ENCODE results near the gene EYS. TPM values are rescaled to one million over a fixed set of nuclear protein-coding genes. Genes with fewer than 3 reads are reported as not detected.

Gene EYS
- total RNA-seq, 1 experiment from 2014 or later = not detected

- Mint-ChIP-seq H3K36me3 (ENCODE audit: insufficient read depth in 1 of 3, low read depth in 3 of 3) (peaks cover 0 to 7% (median 3%) of the 10 kb centered on the region in 3 experiments; a peak in 5 of 7 replicates), H3K27ac (no peak overlapping the region; a peak in 1 of 7 replicates), H3K27me3 (ENCODE audit: low read depth) (no peaks in the 10 kb centered on the region; the same call in 1 of the 2 replicates), H3K9me3 (peaks cover 9 to 10% of the 10 kb centered on the region in 2 experiments), H3K4me1 (no peaks in the 10 kb centered on the region), H3K4me3 (no peak overlapping the region)
- H3T11ph ChIP-seq (ENCODE audit: low read length) = no peak overlapping the region
- no peak for DNase-seq
- H3K18ac ChIP-seq (ENCODE audit: insufficient read length, low read depth, low read length) = no peak overlapping the region
- no peak overlapping the region for H3K23ac ChIP-seq (ENCODE audit: insufficient read length, low read depth, low read length)
- H3K79me2 ChIP-seq (ENCODE audit: insufficient read depth, low read length) = peaks cover 1% of the 10 kb centered on the region; the same call in 1 of the 2 replicates
- H3K9me3 ChIP-seq (ENCODE audit: control insufficient read depth, low read depth, low read length) = no peaks in the 10 kb centered on the region
- no peak overlapping the region for H2AFZ ChIP-seq (ENCODE audit: low read length)
- H3K27me3 ChIP-seq (ENCODE audit: insufficient read depth, low read length) = no peaks in the 10 kb centered on the region
- H4K5ac ChIP-seq (ENCODE audit: insufficient read length, low read depth, low read length) = no peak overlapping the region
- H3K4me2 ChIP-seq (ENCODE audit: insufficient read depth, insufficient read length, low read length) = no peak overlapping the region
- H4K20me1 ChIP-seq (ENCODE audit: control insufficient read depth, insufficient read depth, insufficient read length) = no peaks in the 10 kb centered on the region
- no peak overlapping the region for H3K27ac ChIP-seq (ENCODE audit: insufficient read length, low read depth, low read length)
- H3K4me1 ChIP-seq (ENCODE audit: insufficient read depth, low read length) = no peaks in the 10 kb centered on the region
- no peak overlapping the region for H2AK5ac ChIP-seq (ENCODE audit: insufficient read length, low read length)
- no peak overlapping the region for H2BK5ac ChIP-seq (ENCODE audit: insufficient read length, low read length)
- H2BK15ac ChIP-seq (ENCODE audit: low read depth, low read length) = no peak overlapping the region
- H3K9ac ChIP-seq (ENCODE audit: extremely low read depth, insufficient read length, low read length) = no peak overlapping the region
- no peak overlapping the region for H2BK20ac ChIP-seq (ENCODE audit: low read depth, low read length, poor library complexity, severe bottlenecking)
- no peak overlapping the region for H3K4ac ChIP-seq (ENCODE audit: low read depth, low read length)
- TF ChIP-seq CTCF (conservative IDR thresholded peaks at IDR 0.05) = no peak
- no peak overlapping the region for H3K56ac ChIP-seq (ENCODE audit: insufficient read length, low read depth, low read length)
- H2BK120ac ChIP-seq (ENCODE audit: low read depth, low read length, poor library complexity, severe bottlenecking) = no peak overlapping the region
- no peaks in the 10 kb centered on the region for H3K79me1 ChIP-seq (ENCODE audit: insufficient read depth, low read depth, low read length, poor library complexity, severe bottlenecking)
- no peaks in the 10 kb centered on the region for H3K23me2 ChIP-seq (ENCODE audit: insufficient read length, low read depth, low read length, poor library complexity, severe bottlenecking)
- H4K91ac ChIP-seq (ENCODE audit: insufficient read length, low read depth, low read length) = no peak overlapping the region
- H2BK12ac ChIP-seq (ENCODE audit: insufficient read length, low read depth, low read length) = no peak overlapping the region
- H4K8ac ChIP-seq (replicated peaks; ENCODE audit: insufficient read length, low read depth, low read length) = no peak overlapping the region
- WGBS (ENCODE audit: extremely low coverage, insufficient read length, low lambda C conversion rate) = no CpG with 5 or more reads among the region's 1 CpG
- no peak overlapping the region for H3K14ac ChIP-seq (ENCODE audit: insufficient read depth, low read length)
Observed at GRCh38 chr6:64289931-64290330, 1417.1 kb downstream of the EYS start.
